ENCODE measurements around the gene INHBB. TPM values are rescaled to one million over a fixed set of nuclear protein-coding genes. Genes with fewer than 3 reads are reported as not detected.
A peak's percentile ranks its signal among the peaks of the same experiment; 100 is the strongest.

The INHBB gene
- total and polyA plus RNA-seq, 7 experiments from 2014 or later, result not detected

DNA sequence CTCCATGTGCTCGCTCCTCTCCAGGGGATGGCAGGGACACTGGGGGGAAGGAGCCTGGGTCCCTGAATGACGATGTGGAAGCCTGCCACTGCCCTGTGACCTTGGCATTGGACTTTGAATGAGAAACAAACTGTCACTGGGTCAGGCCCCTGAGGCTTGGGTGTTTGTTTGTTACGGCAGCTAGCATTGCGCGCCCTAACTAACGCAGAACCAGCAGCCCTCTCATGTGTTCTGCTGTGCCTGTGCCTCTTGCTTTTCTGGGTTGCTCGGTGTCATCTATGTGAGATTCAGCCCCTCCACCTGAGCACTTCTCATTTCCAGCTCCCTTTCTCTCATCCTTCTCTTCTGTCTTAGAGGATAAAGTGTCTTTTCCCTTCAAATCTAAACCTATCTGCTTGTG lies 23.6 kb upstream of the INHBB start:
- CTCF ChIA-PET, result interaction anchor here (1.3 kb wide), 1 partner anchor 9 kb away, joined by 3 read pairs; no protein-coding TSS in a partner anchor
- Histone ChIP-seq H3K4me1 (ENCODE audit: control insufficient read depth in 2 of 2, insufficient read depth in 2 of 2, low read length in 2 of 2) (no peaks in the 10 kb centered on the region), H3K4me3 (ENCODE audit: low read length) (no peak overlapping the region), H3K9me3 (ENCODE audit: control insufficient read depth in 2 of 3, low read length in 3 of 3) (no peaks in the 10 kb centered on the region), H3K36me3 (ENCODE audit: control insufficient read depth in 2 of 3, insufficient read depth in 3 of 3, low read length in 3 of 3) (no peaks in the 10 kb centered on the region), H3K27ac (ENCODE audit: low read depth, low read length) (no peak overlapping the region), H3K27me3 (ENCODE audit: control insufficient read depth in 2 of 2, insufficient read depth in 2 of 2, low read length in 2 of 2) (no peaks in the 10 kb centered on the region)
- intact Hi-C loops (cut with micrococcal nuclease), result no loop called here
- no peaks in the 10 kb centered on the region for H3K9me3 Mint-ChIP-seq
- peak overlapping the region in 1 of 9 donors; percentile 4 for H3K27ac Mint-ChIP-seq
- H3K4me3 Mint-ChIP-seq, result no peak overlapping the region
- no peak for ATAC-seq
- peaks cover 0 to 1% (median 0%) of the 10 kb centered on the region in 5 donors for H3K36me3 Mint-ChIP-seq
- POLR2A ChIA-PET, result no interaction called here
- no peak for DNase-seq
- H3K4me1 Mint-ChIP-seq, result peaks cover 0 to 9% (median 0%) of the 10 kb centered on the region in 7 donors
- peaks cover 0 to 9% (median 0%) of the 10 kb centered on the region in 5 donors for H3K27me3 Mint-ChIP-seq

DNA sequence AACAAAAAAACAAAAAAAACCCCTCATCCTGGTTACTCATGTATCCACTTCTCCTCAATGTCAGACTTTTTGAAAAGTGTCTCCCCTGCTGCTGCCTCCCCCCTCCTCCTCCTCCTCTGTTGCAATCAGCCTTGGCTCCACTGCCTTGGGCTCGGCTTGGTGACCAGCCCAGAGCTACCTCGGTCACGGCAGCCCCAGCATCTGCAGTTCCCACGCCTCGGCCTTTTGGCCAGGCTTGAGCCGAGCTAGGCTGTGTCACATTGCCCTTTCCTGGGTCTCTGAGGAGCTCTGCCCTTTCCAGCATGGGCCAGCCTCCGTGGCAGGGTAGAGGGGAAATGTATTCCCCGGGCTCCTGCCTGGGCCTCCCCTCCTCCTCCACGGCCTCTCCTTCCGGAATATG lies 22.7 kb upstream of the INHBB start:
- Mint-ChIP-seq H3K4me3 (no peak overlapping the region), H3K27ac (no peak overlapping the region), H3K36me3 (peaks cover 0 to 1% (median 0%) of the 10 kb centered on the region in 5 donors), H3K27me3 (peaks cover 0 to 9% (median 0%) of the 10 kb centered on the region in 5 donors), H3K4me1 (peaks cover 0 to 9% (median 0%) of the 10 kb centered on the region in 7 donors), H3K9me3 (no peaks in the 10 kb centered on the region)
- no peak for DNase-seq
- POLR2A ChIA-PET, result interaction anchor here (1.4 kb wide), 1 partner anchor 581 kb away, joined by 6 read pairs; no protein-coding TSS in a partner anchor
- intact Hi-C loops (cut with micrococcal nuclease), result no loop called here
- no peak for ATAC-seq
- H3K4me3 ChIP-seq (ENCODE audit: low read length), result no peak overlapping the region
- no peaks in the 10 kb centered on the region for H3K27me3 ChIP-seq (ENCODE audit: control insufficient read depth in 2 of 2, insufficient read depth in 2 of 2, low read length in 2 of 2)
- no peak overlapping the region for H3K27ac ChIP-seq (ENCODE audit: low read depth, low read length)
- no peaks in the 10 kb centered on the region for H3K9me3 ChIP-seq (ENCODE audit: control insufficient read depth in 2 of 3, low read length in 3 of 3)
- no peaks in the 10 kb centered on the region for H3K4me1 ChIP-seq (ENCODE audit: control insufficient read depth in 2 of 2, insufficient read depth in 2 of 2, low read length in 2 of 2)
- no peaks in the 10 kb centered on the region for H3K36me3 ChIP-seq (ENCODE audit: control insufficient read depth in 2 of 3, insufficient read depth in 3 of 3, low read length in 3 of 3)
- CTCF ChIA-PET, result no interaction called here

DNA sequence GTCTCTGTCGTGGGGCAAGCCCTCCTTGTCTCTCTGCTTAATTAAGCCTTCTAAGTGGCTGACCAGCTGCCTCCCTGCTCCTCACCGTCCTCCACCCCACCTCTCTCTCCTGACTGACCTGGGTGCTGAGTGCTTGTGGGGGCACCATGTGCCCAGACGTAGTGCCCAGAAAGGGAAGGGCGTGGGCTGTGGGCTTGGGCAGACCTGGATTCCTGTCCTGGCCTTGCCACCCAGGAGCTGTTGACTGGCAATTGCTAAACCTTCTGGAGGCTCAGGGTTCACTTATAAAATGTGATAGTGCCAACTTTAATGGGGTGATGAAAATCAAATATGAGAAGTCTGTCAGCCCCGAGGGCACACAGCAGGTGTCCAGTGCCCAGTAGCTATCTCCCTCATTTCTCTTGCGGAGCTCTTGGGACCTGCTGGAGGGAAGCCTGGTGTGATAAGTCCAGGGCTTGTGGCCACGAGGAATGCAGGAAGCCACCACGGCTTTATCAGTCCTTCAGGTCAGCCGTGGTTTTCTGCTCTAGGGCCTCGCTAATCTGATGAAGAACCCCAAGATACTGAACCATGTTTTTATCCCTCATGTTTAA lies 22.0 kb upstream of the INHBB start:
- no peaks in the 10 kb centered on the region for H3K27me3 ChIP-seq (ENCODE audit: control insufficient read depth in 2 of 2, insufficient read depth in 2 of 2, low read length in 2 of 2)
- H3K27ac ChIP-seq (ENCODE audit: low read depth, low read length), result no peak overlapping the region
- H3K36me3 ChIP-seq (ENCODE audit: control insufficient read depth in 2 of 3, insufficient read depth in 3 of 3, low read length in 3 of 3), result no peaks in the 10 kb centered on the region
- ATAC-seq, result no peak
- H3K4me3 ChIP-seq (ENCODE audit: low read length), result no peak overlapping the region
- no peak for DNase-seq
- Mint-ChIP-seq H3K4me1 (peaks cover 0 to 9% (median 0%) of the 10 kb centered on the region in 7 donors), H3K4me3 (no peak overlapping the region), H3K27ac (peak overlapping the region in 1 of 9 donors; percentile 41), H3K27me3 (peaks cover 0 to 13% (median 0%) of the 10 kb centered on the region in 5 donors), H3K9me3 (no peaks in the 10 kb centered on the region), H3K36me3 (peaks cover 0 to 1% (median 0%) of the 10 kb centered on the region in 5 donors)
- ChIA-PET CTCF (interaction anchor here (1.0 kb wide), 1 partner anchor 72 kb away, joined by 4 read pairs; the partner anchor contains the start of gene RALB), POLR2A (interaction anchor here (1.4 kb wide), 1 partner anchor 582 kb away, joined by 6 read pairs; no protein-coding TSS in a partner anchor)
- no peaks in the 10 kb centered on the region for H3K4me1 ChIP-seq (ENCODE audit: control insufficient read depth in 2 of 2, insufficient read depth in 2 of 2, low read length in 2 of 2)
- intact Hi-C loops (cut with micrococcal nuclease), result no loop called here
- no peaks in the 10 kb centered on the region for H3K9me3 ChIP-seq (ENCODE audit: control insufficient read depth in 2 of 3, low read length in 3 of 3)

DNA sequence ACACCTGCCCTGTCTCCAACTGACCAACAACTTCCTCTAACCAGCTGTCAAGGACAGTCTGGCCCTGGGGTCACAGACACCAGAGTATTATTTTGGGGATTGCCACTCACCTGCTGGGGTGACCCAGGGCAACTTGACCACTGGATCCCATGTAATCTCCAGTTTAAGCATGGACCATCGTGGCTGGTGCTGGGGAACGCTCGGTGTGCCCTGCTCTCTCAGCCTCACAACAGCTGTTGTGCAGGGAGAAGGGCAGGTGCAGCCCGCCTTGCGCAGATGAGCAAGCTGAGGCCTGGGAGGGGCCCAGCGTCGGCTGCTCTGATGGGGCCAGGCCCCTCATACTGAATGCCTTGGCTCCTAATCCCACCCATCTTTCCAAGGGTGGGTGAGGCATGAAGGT lies 21.0 kb upstream of the INHBB start:
- H3K4me1 Mint-ChIP-seq, result peaks cover 0 to 9% (median 0%) of the 10 kb centered on the region in 7 donors
- no peak for ATAC-seq
- Histone ChIP-seq H3K27me3 (ENCODE audit: control insufficient read depth in 2 of 2, insufficient read depth in 2 of 2, low read length in 2 of 2) (no peaks in the 10 kb centered on the region), H3K4me3 (ENCODE audit: low read length) (no peak overlapping the region), H3K9me3 (ENCODE audit: control insufficient read depth in 2 of 3, low read length in 3 of 3) (no peaks in the 10 kb centered on the region), H3K4me1 (ENCODE audit: control insufficient read depth in 2 of 2, insufficient read depth in 2 of 2, low read length in 2 of 2) (no peaks in the 10 kb centered on the region), H3K27ac (ENCODE audit: low read depth, low read length) (no peak overlapping the region), H3K36me3 (ENCODE audit: control insufficient read depth in 2 of 3, insufficient read depth in 3 of 3, low read length in 3 of 3) (no peaks in the 10 kb centered on the region)
- CTCF ChIA-PET, result interaction anchor here (0.9 kb wide), 1 partner anchor 12 kb away, joined by 8 read pairs; no protein-coding TSS in a partner anchor
- DNase-seq, result no peak
- H3K27ac Mint-ChIP-seq, result no peak overlapping the region
- H3K4me3 Mint-ChIP-seq, result no peak overlapping the region
- POLR2A ChIA-PET, result no interaction called here
- no peaks in the 10 kb centered on the region for H3K9me3 Mint-ChIP-seq
- peaks cover 0 to 1% (median 0%) of the 10 kb centered on the region in 5 donors for H3K36me3 Mint-ChIP-seq
- peaks cover 0 to 13% (median 0%) of the 10 kb centered on the region in 5 donors for H3K27me3 Mint-ChIP-seq
- intact Hi-C loops (cut with micrococcal nuclease), result no loop called here

DNA sequence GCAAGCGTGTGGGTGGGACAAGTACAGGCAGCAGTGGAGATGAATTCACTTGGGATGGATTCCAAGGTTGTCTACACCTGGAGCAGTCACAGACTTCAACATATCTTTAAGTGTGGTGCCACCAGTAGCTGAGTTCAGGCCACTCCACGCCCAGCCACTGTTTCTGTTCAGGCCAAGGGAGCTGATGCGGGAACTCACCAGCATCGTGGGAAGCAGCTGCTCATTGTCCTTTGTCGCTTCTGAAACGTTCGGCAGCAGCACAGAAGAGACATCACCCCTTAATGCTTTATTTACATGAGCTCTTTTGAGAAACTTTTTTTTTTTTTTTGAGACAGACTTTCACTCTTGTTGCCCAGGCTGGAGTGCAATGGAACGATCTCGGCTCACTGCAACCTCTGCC lies 19.9 kb upstream of the INHBB start:
- H3K9me3 Mint-ChIP-seq, result no peaks in the 10 kb centered on the region
- Histone ChIP-seq H3K27ac (ENCODE audit: low read depth, low read length) (no peak overlapping the region), H3K4me3 (ENCODE audit: low read length) (no peak overlapping the region), H3K4me1 (ENCODE audit: control insufficient read depth in 2 of 2, insufficient read depth in 2 of 2, low read length in 2 of 2) (no peaks in the 10 kb centered on the region), H3K36me3 (ENCODE audit: control insufficient read depth in 2 of 3, insufficient read depth in 3 of 3, low read length in 3 of 3) (no peaks in the 10 kb centered on the region), H3K27me3 (ENCODE audit: control insufficient read depth in 2 of 2, insufficient read depth in 2 of 2, low read length in 2 of 2) (no peaks in the 10 kb centered on the region), H3K9me3 (ENCODE audit: control insufficient read depth in 2 of 3, low read length in 3 of 3) (no peaks in the 10 kb centered on the region)
- intact Hi-C loops (cut with micrococcal nuclease), result no loop called here
- ChIA-PET POLR2A (no interaction called here), CTCF (no interaction called here)
- ATAC-seq (no peak), DNase-seq (no peak)
- H3K27me3 Mint-ChIP-seq, result peaks cover 0 to 18% (median 7%) of the 10 kb centered on the region in 5 donors
- no peak overlapping the region for H3K27ac Mint-ChIP-seq
- peaks cover 0 to 1% (median 0%) of the 10 kb centered on the region in 5 donors for H3K36me3 Mint-ChIP-seq
- H3K4me1 Mint-ChIP-seq, result peaks cover 0 to 7% (median 0%) of the 10 kb centered on the region in 7 donors
- H3K4me3 Mint-ChIP-seq, result no peak overlapping the region

DNA sequence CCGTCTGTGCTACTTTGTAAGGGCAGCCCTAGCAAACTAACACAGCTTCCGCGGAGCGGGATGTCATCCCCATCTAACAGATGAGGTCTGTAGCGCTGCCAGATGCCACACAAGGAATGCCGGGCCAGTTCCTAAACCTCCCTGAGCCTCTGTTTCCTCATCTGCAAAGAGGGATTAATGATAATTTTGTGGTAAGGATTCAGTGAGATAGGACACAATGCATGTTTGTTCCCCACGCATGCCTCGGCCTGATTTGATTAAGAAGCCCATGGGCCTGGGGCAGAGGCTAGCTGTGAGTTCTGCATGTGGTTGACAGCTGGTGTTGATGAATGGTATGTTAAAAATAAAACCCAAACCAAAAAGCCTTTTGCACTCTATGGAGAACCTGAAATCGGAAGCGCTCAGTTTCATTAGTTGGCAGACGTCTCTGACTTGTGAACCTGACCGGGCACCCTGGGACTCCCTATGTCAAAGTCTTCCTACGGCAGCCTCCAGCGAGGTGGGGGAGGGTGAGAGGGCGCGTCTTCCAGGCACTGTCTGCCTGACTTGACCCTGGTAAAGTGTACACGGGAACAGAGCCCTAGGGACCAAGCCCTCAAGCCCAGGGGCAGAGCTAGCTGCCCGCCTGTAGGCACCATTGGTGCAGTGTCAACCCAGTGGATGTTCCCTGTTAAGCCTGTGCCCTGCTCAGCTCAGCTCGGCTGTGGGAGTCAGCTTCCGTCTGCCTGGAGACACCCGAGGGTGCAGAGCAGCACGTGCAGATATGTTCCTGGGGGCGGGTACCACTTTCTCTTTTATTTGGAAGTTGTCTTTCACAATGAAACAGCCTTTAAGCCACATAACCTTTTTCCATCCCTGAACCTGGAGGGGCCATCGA lies 14.8 kb upstream of the INHBB start:
- H3K9me3 ChIP-seq (ENCODE audit: control insufficient read depth in 2 of 3, low read length in 3 of 3), result no peaks in the 10 kb centered on the region
- Mint-ChIP-seq H3K4me3 (no peak overlapping the region), H3K36me3 (peaks cover 0 to 5% (median 0%) of the 10 kb centered on the region in 5 donors), H3K27me3 (peaks cover 9 to 37% (median 15%) of the 10 kb centered on the region in 5 donors), H3K9me3 (peaks cover 0 to 5% (median 0%) of the 10 kb centered on the region in 11 donors), H3K4me1 (peaks cover 0 to 2% (median 0%) of the 10 kb centered on the region in 7 donors), H3K27ac (no peak overlapping the region)
- peaks cover 0 to 4% of the 10 kb centered on the region in 2 donors for H3K27me3 ChIP-seq (ENCODE audit: control insufficient read depth in 2 of 2, insufficient read depth in 2 of 2, low read length in 2 of 2)
- no peak overlapping the region for H3K4me3 ChIP-seq (ENCODE audit: low read length)
- no peak overlapping the region for H3K27ac ChIP-seq (ENCODE audit: low read depth, low read length)
- no peaks in the 10 kb centered on the region for H3K36me3 ChIP-seq (ENCODE audit: control insufficient read depth in 2 of 3, insufficient read depth in 3 of 3, low read length in 3 of 3)
- ChIA-PET CTCF (no interaction called here), POLR2A (interaction anchor here (0.6 kb wide), 1 partner anchor 150 kb away, joined by 6 read pairs; no protein-coding TSS in a partner anchor)
- no peaks in the 10 kb centered on the region for H3K4me1 ChIP-seq (ENCODE audit: control insufficient read depth in 2 of 2, insufficient read depth in 2 of 2, low read length in 2 of 2)
- ATAC-seq, result no peak
- intact Hi-C loops (cut with micrococcal nuclease), result no loop called here
- no peak for DNase-seq
